Right lobe of liver (tissue), 4 donors: ENCODE measurements around the gene XPR1.

ENCODE experiments used
- CTCF ChIP-seq, 4 donors: fragments of 200-600 bp in 3 of 4; fragments of 450-650 bp in 1 of 4; IDR thresholded peaks; one replicate each; pipeline versions ENCODE4 v1.5.1 to v1.8.0; 2016 to 2022; ENCODE audit warnings: antibody characterized with exemption in 4 of 4, mild to moderate bottlenecking in 2 of 4
- POLR2A ChIP-seq: fragments of 450-650 bp; IDR thresholded peaks from one replicate; pipeline ENCODE4 v1.6.1; 2017; ENCODE audit warnings: antibody characterized with exemption, mild to moderate bottlenecking
- donor health status: DM: no; HTN: no; CAD: no.
- donor health status: DM: no; HTN: no; CAD: no.
- donor health status: DM: no; HTN: yes; CAD: no.

DNA sequence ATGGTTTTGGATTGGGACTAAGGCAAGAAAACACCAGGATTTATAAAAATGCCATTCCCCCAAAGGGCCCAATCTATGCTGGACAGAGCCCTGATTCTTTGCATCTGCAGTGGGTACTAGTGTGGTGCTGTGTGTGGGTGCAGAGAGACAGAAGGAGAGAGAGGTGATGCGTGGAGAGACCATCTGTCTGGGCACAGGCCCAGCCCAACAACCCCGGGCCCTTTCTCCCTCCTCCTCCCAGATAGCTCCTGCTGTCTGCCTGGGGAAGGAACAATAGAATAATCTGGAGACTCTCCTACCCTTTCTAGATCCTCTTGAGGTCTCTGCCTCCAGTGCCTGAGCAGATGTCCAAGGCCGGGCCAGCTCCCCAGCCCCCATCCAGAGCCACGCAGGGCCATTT, 296.0 kb downstream of the XPR1 start:
- no peak for TF ChIP-seq CTCF (IDR thresholded peaks at IDR 0.05)
- no peak for TF ChIP-seq POLR2A
